HEK293 (cell line): ENCODE measurements around the gene ARHGEF26.

Source experiments
- CTCF ChIA-PET: fragments of 350-600 bp; formaldehyde crosslinking; extraction: SDS; loops from one replicate; lab custom pipeline; 2021; ENCODE audit warnings: antibody characterized with exemption; lab: Yijun Ruan, JAX
- POLR2A ChIA-PET: fragments of 300-600 bp; formaldehyde crosslinking; extraction: SDS; loops from one replicate; lab custom pipeline; 2020; ENCODE audit warnings: antibody characterized with exemption, inconsistent platforms; lab: Yijun Ruan, JAX
- H3K27ac ChIP-seq: fragments of 200-500 bp; sonication (Bioruptor generic); 2 replicates; pipeline ENCODE4 v1.5.1; 2014; ENCODE audit warnings: low read depth, low read length, control low read depth, inconsistent platforms; ENCODE audit errors: extremely low read depth
- H3K36me3 ChIP-seq, 2 experiments: fragments of 200-500 bp in 1 of 2; sonication (Bioruptor generic) in 1 of 2; 1 replicate in 1 of 2; 2 replicates in 1 of 2; pipeline ENCODE4 v1.5.1; 2014 to 2017; ENCODE audit warnings: inconsistent platforms in 2 of 2, low read length in 2 of 2; ENCODE audit not compliant: control insufficient read depth in 2 of 2, insufficient read depth in 1 of 2
- H3K4me1 ChIP-seq: fragments of 200-500 bp; sonication (Bioruptor generic); 2 replicates; pipeline ENCODE4 v1.5.1; 2014; ENCODE audit warnings: mild to moderate bottlenecking, low read length, inconsistent platforms; ENCODE audit not compliant: control insufficient read depth, insufficient read depth
- H3K4me3 ChIP-seq: 2 replicates; pipeline ENCODE4 v1.5.1; 2011; ENCODE audit warnings: low read depth, mild to moderate bottlenecking, control low read depth, low read length, moderate library complexity
- H3K9me3 ChIP-seq: fragments of 200-500 bp; sonication (Bioruptor generic); 2 replicates; pipeline ENCODE4 v1.5.1; 2014; ENCODE audit warnings: low read depth, low read length, inconsistent platforms; ENCODE audit not compliant: control insufficient read depth, insufficient read depth
- HOXD13 ChIP-seq: sonication (generic); formaldehyde crosslinking; IDR thresholded peaks from 2 replicates; pipeline ENCODE4 v1.8.0; 2022; ENCODE audit warnings: missing genetic modification reagents, borderline replicate concordance
- ZBTB17 ChIP-seq: fragments of 450-650 bp; formaldehyde crosslinking; IDR thresholded peaks from 2 replicates; pipeline ENCODE4 v1.5.1; 2016; ENCODE audit warnings: missing biosample characterization, missing genetic modification characterization
- ZNF138 ChIP-seq: fragments of 450-650 bp; formaldehyde crosslinking; IDR thresholded peaks from 2 replicates; pipeline ENCODE4 v1.5.1; 2016; ENCODE audit warnings: missing biosample characterization, missing genetic modification characterization, borderline replicate concordance
- ZNF214 ChIP-seq: fragments of 450-650 bp; formaldehyde crosslinking; IDR thresholded peaks from 2 replicates; pipeline ENCODE4 v1.5.1; 2017; ENCODE audit warnings: missing biosample characterization, mild to moderate bottlenecking, missing genetic modification characterization, borderline replicate concordance
- ZNF221 ChIP-seq: fragments of 450-650 bp; formaldehyde crosslinking; IDR thresholded peaks from 2 replicates; pipeline ENCODE4 v1.5.1; 2017; ENCODE audit warnings: missing biosample characterization, missing genetic modification characterization, borderline replicate concordance
- ZNF223 ChIP-seq: fragments of 450-650 bp; formaldehyde crosslinking; IDR thresholded peaks from 2 replicates; pipeline ENCODE4 v1.5.1; 2016; ENCODE audit warnings: missing biosample characterization, missing genetic modification characterization
- ZNF23 ChIP-seq: fragments of 450-650 bp; formaldehyde crosslinking; IDR thresholded peaks from 2 replicates; pipeline ENCODE4 v1.5.1; 2016; ENCODE audit warnings: missing biosample characterization, missing genetic modification characterization, borderline replicate concordance
- ZNF266 ChIP-seq: fragments of 450-650 bp; formaldehyde crosslinking; IDR thresholded peaks from 2 replicates; pipeline ENCODE4 v1.5.1; 2016; ENCODE audit warnings: missing biosample characterization, missing genetic modification characterization, low read depth
- ZNF274 ChIP-seq, 2 experiments: fragments of 200-500 bp in 1 of 2; fragments of 450-650 bp in 1 of 2; sonication (Bioruptor generic) in 1 of 2; formaldehyde crosslinking in 1 of 2; IDR thresholded peaks; 2 replicates each; pipeline versions ENCODE4 v1.5.1 to v1.6.1; 2014 to 2016; ENCODE audit warnings: borderline replicate concordance in 1 of 2, inconsistent platforms in 1 of 2, low read length in 1 of 2, missing biosample characterization in 1 of 2, missing genetic modification characterization in 1 of 2
- ZNF350 ChIP-seq: fragments of 450-650 bp; formaldehyde crosslinking; IDR thresholded peaks from 2 replicates; pipeline ENCODE4 v1.5.0; 2017; ENCODE audit warnings: missing biosample characterization, mild to moderate bottlenecking, missing genetic modification characterization
- ZNF394 ChIP-seq: fragments of 450-650 bp; formaldehyde crosslinking; IDR thresholded peaks from 2 replicates; pipeline ENCODE4 v1.5.1; 2016; ENCODE audit warnings: missing biosample characterization, missing genetic modification characterization, mild to moderate bottlenecking, moderate library complexity, borderline replicate concordance
- ZNF596 ChIP-seq: fragments of 450-650 bp; IDR thresholded peaks from 2 replicates; pipeline ENCODE4 v1.5.0; 2018; ENCODE audit warnings: missing biosample characterization, mild to moderate bottlenecking, missing genetic modification characterization, moderate library complexity
- ZNF707 ChIP-seq: fragments of 450-650 bp; formaldehyde crosslinking; IDR thresholded peaks from 2 replicates; pipeline ENCODE4 v1.5.1; 2016; ENCODE audit warnings: missing biosample characterization, missing genetic modification characterization
- ZNF76 ChIP-seq: fragments of 450-650 bp; formaldehyde crosslinking; IDR thresholded peaks from 2 replicates; pipeline ENCODE4; 2016; ENCODE audit warnings: low read depth, missing biosample characterization, missing genetic modification characterization, borderline replicate concordance
- TF ChIP-seq, protein P1 (sequence below): fragments of 450-650 bp; formaldehyde crosslinking; IDR thresholded peaks from 2 replicates; pipeline ENCODE4 v1.5.1; 2016; ENCODE audit warnings: missing biosample characterization, missing genetic modification characterization, borderline replicate concordance
- TF ChIP-seq, protein P2 (sequence below): fragments of 450-650 bp; formaldehyde crosslinking; IDR thresholded peaks from 2 replicates; pipeline ENCODE4; 2016; ENCODE audit warnings: missing biosample characterization, missing genetic modification characterization
- TF ChIP-seq, protein P3 (sequence below): fragments of 450-650 bp; formaldehyde crosslinking; IDR thresholded peaks from 2 replicates; pipeline ENCODE4 v1.5.1; 2016; ENCODE audit warnings: missing biosample characterization, missing genetic modification characterization
- TF ChIP-seq, protein P4 (sequence below): sonication (generic); formaldehyde crosslinking; IDR thresholded peaks from 2 replicates; pipeline ENCODE4 v1.8.1; 2022; ENCODE audit warnings: mild to moderate bottlenecking, moderate library complexity, missing genetic modification reagents
- TF ChIP-seq, protein P5 (sequence below): fragments of 450-650 bp; formaldehyde crosslinking; IDR thresholded peaks from 2 replicates; pipeline ENCODE4 v1.5.1; 2017; ENCODE audit warnings: missing biosample characterization, missing genetic modification characterization

The ARHGEF26 gene

DNA sequence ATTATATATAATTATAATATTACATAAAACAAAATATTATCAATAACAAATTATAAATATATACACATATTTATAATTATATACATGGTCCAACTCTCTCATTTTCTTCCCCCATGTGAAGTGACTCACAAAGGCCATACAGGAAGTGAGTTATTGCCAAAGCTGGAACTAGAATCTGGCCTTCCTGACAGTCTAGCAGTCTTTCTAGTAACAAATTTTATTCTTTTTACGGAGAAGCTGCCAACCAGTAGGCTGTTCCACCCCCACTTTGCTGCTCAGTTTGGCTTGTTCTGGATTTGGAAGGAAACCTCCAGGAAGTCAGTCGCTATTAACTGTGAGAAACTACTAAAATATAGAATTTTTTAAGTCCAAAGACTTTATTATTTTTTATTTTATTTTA, 123.5 kb downstream of the ARHGEF26 start:
- Histone ChIP-seq H3K9me3 (no peaks in the 10 kb centered on the region), H3K4me1 (no peaks in the 10 kb centered on the region), H3K36me3 (peaks cover 0 to 37% of the 10 kb centered on the region in 2 experiments; a peak in 1 of 3 replicates), H3K4me3 (no peak overlapping the region), H3K27ac (no peak overlapping the region)
- CTCF ChIA-PET: no interaction called here
- TF ChIP-seq ZNF350 (tag by site-specific recombination) (no peak), ZNF707 (tag by site-specific recombination) (no peak), ZNF76 (tag by site-specific recombination) (no peak), ZNF138 (tag by site-specific recombination) (no peak), ZNF23 (no peak), ZNF223 (no peak), ZNF214 (tag by site-specific recombination) (no peak)
- TF ChIP-seq, protein P1, sequence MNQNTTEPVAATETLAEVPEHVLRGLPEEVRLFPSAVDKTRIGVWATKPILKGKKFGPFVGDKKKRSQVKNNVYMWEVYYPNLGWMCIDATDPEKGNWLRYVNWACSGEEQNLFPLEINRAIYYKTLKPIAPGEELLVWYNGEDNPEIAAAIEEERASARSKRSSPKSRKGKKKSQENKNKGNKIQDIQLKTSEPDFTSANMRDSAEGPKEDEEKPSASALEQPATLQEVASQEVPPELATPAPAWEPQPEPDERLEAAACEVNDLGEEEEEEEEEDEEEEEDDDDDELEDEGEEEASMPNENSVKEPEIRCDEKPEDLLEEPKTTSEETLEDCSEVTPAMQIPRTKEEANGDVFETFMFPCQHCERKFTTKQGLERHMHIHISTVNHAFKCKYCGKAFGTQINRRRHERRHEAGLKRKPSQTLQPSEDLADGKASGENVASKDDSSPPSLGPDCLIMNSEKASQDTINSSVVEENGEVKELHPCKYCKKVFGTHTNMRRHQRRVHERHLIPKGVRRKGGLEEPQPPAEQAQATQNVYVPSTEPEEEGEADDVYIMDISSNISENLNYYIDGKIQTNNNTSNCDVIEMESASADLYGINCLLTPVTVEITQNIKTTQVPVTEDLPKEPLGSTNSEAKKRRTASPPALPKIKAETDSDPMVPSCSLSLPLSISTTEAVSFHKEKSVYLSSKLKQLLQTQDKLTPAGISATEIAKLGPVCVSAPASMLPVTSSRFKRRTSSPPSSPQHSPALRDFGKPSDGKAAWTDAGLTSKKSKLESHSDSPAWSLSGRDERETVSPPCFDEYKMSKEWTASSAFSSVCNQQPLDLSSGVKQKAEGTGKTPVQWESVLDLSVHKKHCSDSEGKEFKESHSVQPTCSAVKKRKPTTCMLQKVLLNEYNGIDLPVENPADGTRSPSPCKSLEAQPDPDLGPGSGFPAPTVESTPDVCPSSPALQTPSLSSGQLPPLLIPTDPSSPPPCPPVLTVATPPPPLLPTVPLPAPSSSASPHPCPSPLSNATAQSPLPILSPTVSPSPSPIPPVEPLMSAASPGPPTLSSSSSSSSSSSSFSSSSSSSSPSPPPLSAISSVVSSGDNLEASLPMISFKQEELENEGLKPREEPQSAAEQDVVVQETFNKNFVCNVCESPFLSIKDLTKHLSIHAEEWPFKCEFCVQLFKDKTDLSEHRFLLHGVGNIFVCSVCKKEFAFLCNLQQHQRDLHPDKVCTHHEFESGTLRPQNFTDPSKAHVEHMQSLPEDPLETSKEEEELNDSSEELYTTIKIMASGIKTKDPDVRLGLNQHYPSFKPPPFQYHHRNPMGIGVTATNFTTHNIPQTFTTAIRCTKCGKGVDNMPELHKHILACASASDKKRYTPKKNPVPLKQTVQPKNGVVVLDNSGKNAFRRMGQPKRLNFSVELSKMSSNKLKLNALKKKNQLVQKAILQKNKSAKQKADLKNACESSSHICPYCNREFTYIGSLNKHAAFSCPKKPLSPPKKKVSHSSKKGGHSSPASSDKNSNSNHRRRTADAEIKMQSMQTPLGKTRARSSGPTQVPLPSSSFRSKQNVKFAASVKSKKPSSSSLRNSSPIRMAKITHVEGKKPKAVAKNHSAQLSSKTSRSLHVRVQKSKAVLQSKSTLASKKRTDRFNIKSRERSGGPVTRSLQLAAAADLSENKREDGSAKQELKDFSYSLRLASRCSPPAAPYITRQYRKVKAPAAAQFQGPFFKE (tag by site-specific recombination): no peak
- TF ChIP-seq, protein P2, sequence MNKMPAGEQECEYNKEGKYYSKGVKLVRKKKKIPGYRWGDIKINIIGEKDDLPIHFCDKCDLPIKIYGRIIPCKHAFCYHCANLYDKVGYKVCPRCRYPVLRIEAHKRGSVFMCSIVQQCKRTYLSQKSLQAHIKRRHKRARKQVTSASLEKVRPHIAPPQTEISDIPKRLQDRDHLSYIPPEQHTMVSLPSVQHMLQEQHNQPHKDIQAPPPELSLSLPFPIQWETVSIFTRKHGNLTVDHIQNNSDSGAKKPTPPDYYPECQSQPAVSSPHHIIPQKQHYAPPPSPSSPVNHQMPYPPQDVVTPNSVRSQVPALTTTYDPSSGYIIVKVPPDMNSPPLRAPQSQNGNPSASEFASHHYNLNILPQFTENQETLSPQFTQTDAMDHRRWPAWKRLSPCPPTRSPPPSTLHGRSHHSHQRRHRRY (tag by site-specific recombination): no peak
- POLR2A ChIA-PET: no interaction called here

DNA sequence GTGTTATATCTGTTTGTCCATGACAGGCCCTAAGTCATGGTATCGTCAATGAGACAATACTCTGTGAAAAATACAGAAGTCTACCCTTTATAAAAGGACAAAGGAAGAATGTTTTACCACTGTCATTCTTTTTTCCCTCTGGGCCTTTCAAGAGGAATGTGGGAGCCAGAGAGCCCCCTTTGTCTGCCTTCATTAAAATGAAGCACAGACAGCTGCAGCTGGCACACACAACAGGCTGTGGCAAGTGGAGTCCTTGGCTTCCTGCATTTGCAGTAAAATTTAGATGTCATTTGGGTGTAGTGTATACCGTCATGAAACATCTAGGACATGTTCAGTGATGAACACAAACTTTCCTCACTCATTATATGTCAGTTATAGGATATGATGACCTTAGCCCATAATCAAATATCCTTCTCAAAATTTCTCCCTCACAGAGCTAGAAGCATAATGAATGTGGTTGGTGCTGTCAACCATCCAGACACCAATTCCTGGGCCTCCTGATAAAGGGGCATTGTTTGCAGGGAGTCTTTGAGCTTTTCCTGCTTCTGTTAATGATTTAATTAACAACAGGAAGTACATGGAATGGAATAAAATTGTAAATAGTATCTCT, 126.7 kb downstream of the ARHGEF26 start:
- Histone ChIP-seq H3K4me1 (no peaks in the 10 kb centered on the region), H3K27ac (no peak overlapping the region), H3K4me3 (no peak overlapping the region), H3K36me3 (peaks cover 0 to 33% of the 10 kb centered on the region in 2 experiments; a peak in 1 of 3 replicates), H3K9me3 (no peaks in the 10 kb centered on the region)
- POLR2A ChIA-PET: no interaction called here
- CTCF ChIA-PET: interaction anchor here (0.8 kb wide), 1 partner anchor 126 kb away, joined by 3 read pairs; no protein-coding TSS in a partner anchor
- TF ChIP-seq, protein P3, sequence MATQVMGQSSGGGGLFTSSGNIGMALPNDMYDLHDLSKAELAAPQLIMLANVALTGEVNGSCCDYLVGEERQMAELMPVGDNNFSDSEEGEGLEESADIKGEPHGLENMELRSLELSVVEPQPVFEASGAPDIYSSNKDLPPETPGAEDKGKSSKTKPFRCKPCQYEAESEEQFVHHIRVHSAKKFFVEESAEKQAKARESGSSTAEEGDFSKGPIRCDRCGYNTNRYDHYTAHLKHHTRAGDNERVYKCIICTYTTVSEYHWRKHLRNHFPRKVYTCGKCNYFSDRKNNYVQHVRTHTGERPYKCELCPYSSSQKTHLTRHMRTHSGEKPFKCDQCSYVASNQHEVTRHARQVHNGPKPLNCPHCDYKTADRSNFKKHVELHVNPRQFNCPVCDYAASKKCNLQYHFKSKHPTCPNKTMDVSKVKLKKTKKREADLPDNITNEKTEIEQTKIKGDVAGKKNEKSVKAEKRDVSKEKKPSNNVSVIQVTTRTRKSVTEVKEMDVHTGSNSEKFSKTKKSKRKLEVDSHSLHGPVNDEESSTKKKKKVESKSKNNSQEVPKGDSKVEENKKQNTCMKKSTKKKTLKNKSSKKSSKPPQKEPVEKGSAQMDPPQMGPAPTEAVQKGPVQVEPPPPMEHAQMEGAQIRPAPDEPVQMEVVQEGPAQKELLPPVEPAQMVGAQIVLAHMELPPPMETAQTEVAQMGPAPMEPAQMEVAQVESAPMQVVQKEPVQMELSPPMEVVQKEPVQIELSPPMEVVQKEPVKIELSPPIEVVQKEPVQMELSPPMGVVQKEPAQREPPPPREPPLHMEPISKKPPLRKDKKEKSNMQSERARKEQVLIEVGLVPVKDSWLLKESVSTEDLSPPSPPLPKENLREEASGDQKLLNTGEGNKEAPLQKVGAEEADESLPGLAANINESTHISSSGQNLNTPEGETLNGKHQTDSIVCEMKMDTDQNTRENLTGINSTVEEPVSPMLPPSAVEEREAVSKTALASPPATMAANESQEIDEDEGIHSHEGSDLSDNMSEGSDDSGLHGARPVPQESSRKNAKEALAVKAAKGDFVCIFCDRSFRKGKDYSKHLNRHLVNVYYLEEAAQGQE (tag by site-specific recombination): no peak
- no peak for TF ChIP-seq ZBTB17 (tag by site-specific recombination)
- no peak for TF ChIP-seq ZNF266 (tag by site-specific recombination)
- TF ChIP-seq ZNF221 (tag by site-specific recombination): no peak
- no peak for TF ChIP-seq ZNF274 (IDR thresholded peaks at IDR 0.05; ENCODE audit: low read length)
- no peak for TF ChIP-seq ZNF274 (tag by site-specific recombination; IDR thresholded peaks at IDR 0.05; ENCODE audit: borderline replicate concordance)
- TF ChIP-seq, protein P4, sequence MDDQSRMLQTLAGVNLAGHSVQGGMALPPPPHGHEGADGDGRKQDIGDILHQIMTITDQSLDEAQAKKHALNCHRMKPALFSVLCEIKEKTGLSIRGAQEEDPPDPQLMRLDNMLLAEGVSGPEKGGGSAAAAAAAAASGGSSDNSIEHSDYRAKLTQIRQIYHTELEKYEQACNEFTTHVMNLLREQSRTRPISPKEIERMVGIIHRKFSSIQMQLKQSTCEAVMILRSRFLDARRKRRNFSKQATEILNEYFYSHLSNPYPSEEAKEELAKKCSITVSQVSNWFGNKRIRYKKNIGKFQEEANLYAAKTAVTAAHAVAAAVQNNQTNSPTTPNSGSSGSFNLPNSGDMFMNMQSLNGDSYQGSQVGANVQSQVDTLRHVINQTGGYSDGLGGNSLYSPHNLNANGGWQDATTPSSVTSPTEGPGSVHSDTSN: no peak
- TF ChIP-seq, protein P5, sequence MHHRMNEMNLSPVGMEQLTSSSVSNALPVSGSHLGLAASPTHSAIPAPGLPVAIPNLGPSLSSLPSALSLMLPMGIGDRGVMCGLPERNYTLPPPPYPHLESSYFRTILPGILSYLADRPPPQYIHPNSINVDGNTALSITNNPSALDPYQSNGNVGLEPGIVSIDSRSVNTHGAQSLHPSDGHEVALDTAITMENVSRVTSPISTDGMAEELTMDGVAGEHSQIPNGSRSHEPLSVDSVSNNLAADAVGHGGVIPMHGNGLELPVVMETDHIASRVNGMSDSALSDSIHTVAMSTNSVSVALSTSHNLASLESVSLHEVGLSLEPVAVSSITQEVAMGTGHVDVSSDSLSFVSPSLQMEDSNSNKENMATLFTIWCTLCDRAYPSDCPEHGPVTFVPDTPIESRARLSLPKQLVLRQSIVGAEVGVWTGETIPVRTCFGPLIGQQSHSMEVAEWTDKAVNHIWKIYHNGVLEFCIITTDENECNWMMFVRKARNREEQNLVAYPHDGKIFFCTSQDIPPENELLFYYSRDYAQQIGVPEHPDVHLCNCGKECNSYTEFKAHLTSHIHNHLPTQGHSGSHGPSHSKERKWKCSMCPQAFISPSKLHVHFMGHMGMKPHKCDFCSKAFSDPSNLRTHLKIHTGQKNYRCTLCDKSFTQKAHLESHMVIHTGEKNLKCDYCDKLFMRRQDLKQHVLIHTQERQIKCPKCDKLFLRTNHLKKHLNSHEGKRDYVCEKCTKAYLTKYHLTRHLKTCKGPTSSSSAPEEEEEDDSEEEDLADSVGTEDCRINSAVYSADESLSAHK (tag by site-specific recombination): no peak
- no peak for TF ChIP-seq ZNF394
- no peak for TF ChIP-seq ZNF596 (tag by site-specific recombination)
- no peak for TF ChIP-seq HOXD13 (CRISPR knock-in tag)
